Measurements from ENCODE around the gene TRPC4AP.
"Not testable (repeated sequence)": the region's sequence is repeated elsewhere in the genome, so short reads cannot be mapped to it uniquely, and the experiment has no call there.

TRPC4AP gene

GRCh38 chr20:35055445-35056276, 36.9 kb downstream of the TRPC4AP start:
- no peak for DNase-seq

GRCh38 chr20:35054814-35055213, 37.8 kb downstream of the TRPC4AP start:
- no peak for DNase-seq

- DNase-seq: not testable (repeated sequence)
Observed at GRCh38 chr20:35052616-35053015, 40.0 kb downstream of the TRPC4AP start.

GRCh38 chr20:35049776-35050352, 42.7 kb downstream of the TRPC4AP start:
- no peak for DNase-seq

GRCh38 chr20:35048739-35049138, 43.9 kb downstream of the TRPC4AP start:
- DNase-seq: no peak

GRCh38 chr20:35042268-35042667, 50.3 kb downstream of the TRPC4AP start:
- no peak for DNase-seq

GRCh38 chr20:35040646-35041045, 52.0 kb downstream of the TRPC4AP start:
- DNase-seq: no peak

- no peak for DNase-seq
Observed at GRCh38 chr20:35039846-35040489, 52.6 kb downstream of the TRPC4AP start.

GRCh38 chr20:35039146-35039545, 53.5 kb downstream of the TRPC4AP start:
- no peak for DNase-seq

- no peak for DNase-seq
Observed at GRCh38 chr20:35034145-35034544, 58.5 kb downstream of the TRPC4AP start.

- no peak for DNase-seq
Observed at GRCh38 chr20:35030136-35030535, 62.5 kb downstream of the TRPC4AP start.

- DNase-seq: no peak
Observed at GRCh38 chr20:35027301-35027700, 65.3 kb downstream of the TRPC4AP start.

- no peak for DNase-seq
Observed at GRCh38 chr20:35025116-35025515, 67.5 kb downstream of the TRPC4AP start.

GRCh38 chr20:35023624-35024023, 69.0 kb downstream of the TRPC4AP start:
- no peak for DNase-seq

- no peak for DNase-seq
Observed at GRCh38 chr20:35021831-35022230, 70.8 kb downstream of the TRPC4AP start.

- no peak for DNase-seq
Observed at GRCh38 chr20:35021063-35021462, 71.5 kb downstream of the TRPC4AP start.

- no peak for DNase-seq
Observed at GRCh38 chr20:35020108-35020928, 72.3 kb downstream of the TRPC4AP start.

- no peak for DNase-seq
Observed at GRCh38 chr20:35018590-35019371, 73.8 kb downstream of the TRPC4AP start.

GRCh38 chr20:35017099-35017835, 75.3 kb downstream of the TRPC4AP start:
- no peak for DNase-seq

GRCh38 chr20:35015863-35016193, 76.8 kb downstream of the TRPC4AP start:
- no peak for DNase-seq

GRCh38 chr20:35014537-35014936, 78.1 kb downstream of the TRPC4AP start:
- no peak for DNase-seq

All from stimulated activated CD4-positive, alpha-beta T cell treated with anti-CD3 and anti-CD28 coated beads, Interleukin-4, amount 100 ng/mL, for 24 hours (primary cell).